DMS153 treated with DMSO at 0.1 percent for 48 hours (cell line): Measurements from ENCODE around the gene TFDP1.
"Not testable (repeated sequence)": the region's sequence is repeated elsewhere in the genome, so short reads cannot be mapped to it uniquely, and the experiment has no call there.

Experiments
- DNase-seq: peaks from one replicate; lab custom pipeline; 2025; ENCODE audit not compliant: unreplicated experiment; lab: John Stamatoyannopoulos, UW

The TFDP1 gene

DNA sequence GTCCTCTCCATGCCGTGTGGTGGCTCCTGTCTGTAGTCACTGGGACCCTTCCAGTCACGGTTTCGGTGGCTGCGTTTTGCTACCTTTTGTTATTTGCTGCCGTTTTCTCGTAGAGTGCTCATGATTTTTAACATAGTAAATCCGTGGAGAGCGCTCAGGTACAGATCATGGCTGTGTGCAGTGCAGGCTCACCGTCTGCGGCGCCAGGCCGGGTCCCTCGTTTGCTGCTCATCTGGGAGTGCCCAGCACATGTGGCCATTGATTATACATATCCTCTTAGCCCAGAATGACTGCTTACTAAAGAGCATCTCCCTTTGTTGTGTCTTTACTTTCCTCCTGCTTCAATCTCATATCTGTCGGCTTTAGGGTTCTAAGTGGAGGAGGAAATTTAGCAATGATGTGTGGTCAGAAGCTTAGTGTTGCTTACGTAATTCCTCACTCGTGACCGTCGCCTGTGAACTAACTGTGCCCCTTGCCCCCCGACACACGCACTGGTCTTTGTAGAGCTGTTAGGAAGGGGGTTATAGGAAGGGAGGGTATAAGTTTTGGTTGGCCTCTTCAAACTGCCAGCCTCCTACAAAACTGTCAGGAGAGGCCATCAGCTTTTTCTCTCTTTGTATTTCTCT lies 31.8 kb downstream of the TFDP1 start:
- DNase-seq, result no peak

DNA sequence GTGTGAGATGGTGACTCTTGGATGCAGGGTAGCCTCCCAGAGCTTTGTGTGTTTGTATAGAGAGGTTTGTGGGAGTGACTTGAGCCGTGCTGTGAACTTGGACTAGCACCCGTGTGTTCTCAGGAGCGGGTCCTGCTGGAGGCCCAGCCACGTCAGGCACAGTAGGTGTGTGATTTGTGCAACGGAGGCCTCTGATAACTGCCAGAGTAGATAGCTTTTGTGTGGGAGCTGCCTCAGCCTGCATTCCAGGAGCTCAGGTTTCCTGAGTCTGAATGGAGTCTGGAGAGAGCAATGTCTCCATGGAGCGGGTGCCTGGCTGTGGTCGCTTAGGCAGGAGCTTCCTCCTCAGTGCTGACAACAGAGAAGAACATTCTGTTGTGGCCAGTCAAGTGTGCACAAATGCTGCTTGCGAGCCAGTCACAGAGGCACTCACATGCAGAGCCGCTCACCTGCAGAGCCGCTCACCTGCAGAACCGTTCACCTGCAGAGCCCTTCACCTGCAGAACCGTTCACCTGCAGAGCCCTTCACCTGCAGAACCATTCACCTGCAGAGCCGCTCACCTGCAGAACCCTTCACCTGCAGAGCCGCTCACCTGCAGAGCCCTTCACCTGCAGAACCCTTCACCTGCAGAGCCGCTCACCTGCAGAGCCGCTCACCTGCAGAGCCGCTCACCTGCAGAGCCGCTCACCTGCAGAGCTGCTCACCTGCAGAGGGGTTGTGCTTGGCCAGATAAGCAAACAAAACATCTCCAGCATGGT lies 32.6 kb downstream of the TFDP1 start:
- peak; percentile 43 for DNase-seq

DNA sequence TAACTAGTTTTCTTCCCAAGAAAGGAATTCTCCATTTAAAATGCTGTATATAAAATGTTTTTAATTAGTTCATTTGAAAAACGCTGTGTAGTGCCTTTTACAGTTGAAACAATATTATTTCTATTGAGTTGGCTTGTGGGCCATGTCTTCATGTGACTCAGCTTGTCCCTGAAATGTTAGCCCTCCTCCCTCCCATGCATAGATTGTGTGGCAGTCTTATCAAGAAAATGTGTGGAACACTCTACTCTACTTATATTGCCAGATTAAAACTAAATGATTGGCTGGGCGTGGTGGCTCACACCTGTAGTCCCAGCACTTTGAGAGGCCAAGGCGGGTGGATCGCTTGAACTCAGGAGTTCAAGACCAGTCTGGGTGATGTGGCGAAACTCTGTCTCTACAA lies 33.4 kb downstream of the TFDP1 start:
- DNase-seq, result no peak

- no peak for DNase-seq
Measured at GRCh38 chr13:113618455-113618854, 33.9 kb downstream of the TFDP1 start.

- DNase-seq, result no peak
Measured at GRCh38 chr13:113620036-113620796, 35.7 kb downstream of the TFDP1 start.

GRCh38 chr13:113621046-113621445 lies 36.5 kb downstream of the TFDP1 start:
- no peak for DNase-seq

DNA sequence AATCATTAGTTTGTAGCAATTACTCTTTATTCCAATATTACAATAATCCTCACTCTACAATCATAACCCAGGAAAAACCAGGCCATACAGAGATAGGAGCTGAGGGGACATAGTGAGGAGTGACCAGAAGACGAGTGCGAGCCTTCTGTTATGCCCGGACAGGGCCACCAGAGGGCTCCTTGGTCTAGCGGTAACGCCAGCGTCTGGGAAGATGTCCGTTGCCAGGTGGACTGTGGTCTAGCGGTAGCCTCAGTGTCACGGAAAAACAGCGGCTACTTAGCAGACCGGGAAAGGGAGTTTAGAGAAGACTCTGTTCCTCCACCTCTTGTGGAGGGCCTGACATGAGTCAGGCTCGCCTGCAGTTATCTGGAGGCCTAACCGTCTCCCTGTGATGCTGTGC lies 36.9 kb downstream of the TFDP1 start:
- DNase-seq, result not testable (repeated sequence)

- not testable (repeated sequence) for DNase-seq
Measured at GRCh38 chr13:113621986-113622550, 37.5 kb downstream of the TFDP1 start.

DNA sequence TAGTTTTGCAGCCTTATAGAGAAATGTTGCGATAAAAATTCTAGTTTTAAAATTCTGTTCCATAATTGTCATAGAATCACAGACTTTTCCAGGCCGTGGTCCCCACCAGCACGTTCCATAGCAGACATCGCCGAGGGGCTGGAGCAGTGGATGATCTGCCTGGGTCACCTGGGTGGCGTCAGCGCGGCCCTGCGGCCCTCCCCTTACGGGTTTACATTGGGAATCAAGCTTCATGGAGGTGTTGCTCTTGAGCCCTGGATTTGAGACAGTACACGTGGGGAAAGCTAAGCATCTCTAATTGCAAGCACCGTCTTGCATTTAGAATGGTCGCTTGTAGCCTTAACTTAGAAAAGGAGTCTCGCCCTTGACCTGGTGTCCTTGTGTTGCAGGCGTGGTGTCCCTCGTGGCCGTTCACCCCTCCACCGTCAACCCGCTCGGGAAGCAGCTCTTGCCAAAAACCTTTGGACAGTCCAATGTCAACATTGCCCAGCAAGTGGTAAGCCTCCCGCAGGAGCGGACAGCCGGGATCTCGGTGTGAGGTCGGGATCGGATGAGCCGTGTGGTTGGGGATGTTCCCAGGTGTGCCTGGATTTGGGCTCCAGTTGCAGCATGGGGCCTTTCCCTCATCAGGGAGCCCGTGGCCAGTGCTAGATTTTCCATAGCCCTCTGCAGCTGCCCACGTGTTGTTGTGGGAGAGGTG lies 38.4 kb downstream of the TFDP1 start:
- DNase-seq, result no peak

- no peak for DNase-seq
Measured at GRCh38 chr13:113623491-113624234, 39.1 kb downstream of the TFDP1 start.

DNA sequence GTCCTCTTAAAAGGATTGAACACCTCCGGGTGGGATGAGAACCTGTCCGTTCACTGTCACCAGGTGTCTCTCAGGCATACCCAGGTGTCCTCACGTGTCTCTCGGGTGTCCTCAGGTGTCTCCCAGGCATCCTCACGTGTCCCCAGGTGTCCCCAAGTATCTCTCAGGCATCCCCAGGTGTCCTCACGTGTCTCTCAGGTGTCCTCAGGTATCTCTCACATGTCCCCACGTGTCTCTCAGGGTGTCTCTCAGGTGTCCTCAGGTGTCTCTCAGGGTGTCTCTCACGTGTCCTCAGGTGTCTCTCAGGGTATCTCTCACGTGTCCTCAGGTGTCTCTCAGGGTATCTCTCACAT lies 39.7 kb downstream of the TFDP1 start:
- no peak for DNase-seq

DNA sequence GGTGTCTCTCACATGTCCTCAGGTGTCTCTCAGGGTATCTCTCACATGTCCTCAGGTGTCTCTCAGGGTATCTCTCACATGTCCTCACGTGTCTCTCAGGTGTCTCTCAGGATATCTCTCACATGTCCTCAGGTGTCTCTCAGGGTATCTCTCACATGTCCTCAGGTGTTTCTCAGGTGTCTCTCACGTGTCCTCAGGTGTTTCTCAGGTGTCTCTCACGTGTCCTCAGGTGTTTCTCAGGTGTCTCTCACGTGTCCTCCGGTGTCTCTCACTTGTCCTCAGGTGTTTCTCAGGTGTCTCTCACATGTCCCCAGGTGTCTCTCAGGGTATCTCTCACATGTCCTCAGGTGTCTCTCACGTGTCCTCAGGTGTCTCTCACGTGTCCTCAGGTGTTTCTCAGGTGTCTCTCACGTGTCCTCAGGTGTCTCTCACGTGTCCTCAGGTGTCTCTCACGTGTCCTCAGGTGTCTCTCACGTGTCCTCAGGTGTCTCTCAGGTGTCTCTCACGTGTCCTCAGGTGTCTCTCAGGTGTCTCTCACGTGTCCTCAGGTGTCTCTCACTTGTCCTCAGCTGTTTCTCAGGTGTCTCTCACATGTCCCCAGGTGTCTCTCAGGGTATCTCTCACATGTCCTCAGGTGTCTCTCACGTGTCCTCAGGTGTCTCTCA lies 40.2 kb downstream of the TFDP1 start:
- not testable (repeated sequence) for DNase-seq

GRCh38 chr13:113625965-113626721 lies 41.6 kb downstream of the TFDP1 start:
- DNase-seq, result no peak

GRCh38 chr13:113627136-113627535 lies 42.6 kb downstream of the TFDP1 start:
- DNase-seq, result no peak

DNA sequence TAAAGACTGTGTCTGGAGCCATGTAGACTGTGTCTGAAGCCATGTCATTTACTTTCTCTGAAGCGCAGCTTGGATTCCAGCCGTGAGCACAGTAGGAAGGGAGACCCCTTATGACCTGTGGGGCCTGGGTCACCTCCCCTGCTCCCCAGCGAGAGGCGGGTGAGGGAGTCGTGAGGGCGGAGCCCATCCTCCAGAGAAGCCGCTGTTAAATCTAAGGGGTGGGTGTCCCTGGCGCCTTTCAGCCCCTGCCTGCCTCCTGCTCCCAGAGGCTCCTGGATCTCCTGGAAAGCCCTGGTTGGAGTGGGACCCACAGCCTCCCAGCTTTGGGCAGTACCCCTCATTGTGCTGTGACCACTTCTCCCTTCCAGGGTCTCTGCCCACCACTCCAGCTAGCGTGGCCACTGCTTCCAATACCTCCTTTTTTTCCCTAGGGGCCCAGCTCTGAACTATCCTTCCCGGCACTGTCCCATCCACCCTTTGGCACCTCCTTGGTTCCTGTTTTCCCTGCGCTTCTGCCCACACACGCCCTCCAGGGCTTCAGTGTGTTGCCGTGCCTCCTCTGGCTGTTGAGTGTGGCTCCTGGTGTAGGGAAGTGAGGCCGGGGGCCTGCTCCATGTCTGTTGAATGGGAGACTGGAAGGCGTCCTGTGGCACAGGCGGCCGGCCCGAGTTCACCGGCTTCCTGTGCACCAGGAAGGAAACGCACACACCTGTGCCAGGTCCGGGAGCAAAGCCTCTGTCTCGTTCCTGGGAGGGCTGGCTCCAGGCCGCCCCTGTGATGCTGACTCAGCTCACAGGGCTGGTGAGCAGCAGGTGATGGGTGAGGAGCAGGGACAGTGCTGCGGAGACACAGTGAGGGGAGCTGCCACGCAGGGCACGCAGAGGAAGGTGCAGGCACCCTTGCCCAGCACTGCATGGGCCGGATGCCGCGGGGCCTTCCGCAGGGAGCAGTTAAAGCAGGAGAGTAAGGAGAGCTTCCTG lies 44.0 kb downstream of the TFDP1 start:
- DNase-seq, result no peak

DNA sequence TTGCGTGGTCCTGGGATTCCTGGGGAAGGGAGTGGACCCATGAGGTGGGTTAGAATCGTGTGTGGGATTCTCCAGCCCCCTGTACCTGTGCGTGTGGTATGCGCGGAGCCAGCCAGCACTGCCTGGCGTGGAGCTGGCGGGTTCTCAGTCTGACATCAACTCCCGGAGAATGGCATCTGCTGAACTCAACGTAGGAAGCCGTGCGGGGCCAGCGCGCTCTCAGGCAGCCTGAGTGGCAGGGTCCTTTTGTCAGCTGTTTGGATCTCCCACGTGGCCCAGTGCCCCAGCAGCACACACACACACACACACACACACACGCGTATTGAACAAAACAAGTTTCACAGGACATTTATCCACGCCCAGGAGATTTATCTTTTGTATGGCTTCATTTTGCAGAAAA lies 45.3 kb downstream of the TFDP1 start:
- no peak for DNase-seq

DNA sequence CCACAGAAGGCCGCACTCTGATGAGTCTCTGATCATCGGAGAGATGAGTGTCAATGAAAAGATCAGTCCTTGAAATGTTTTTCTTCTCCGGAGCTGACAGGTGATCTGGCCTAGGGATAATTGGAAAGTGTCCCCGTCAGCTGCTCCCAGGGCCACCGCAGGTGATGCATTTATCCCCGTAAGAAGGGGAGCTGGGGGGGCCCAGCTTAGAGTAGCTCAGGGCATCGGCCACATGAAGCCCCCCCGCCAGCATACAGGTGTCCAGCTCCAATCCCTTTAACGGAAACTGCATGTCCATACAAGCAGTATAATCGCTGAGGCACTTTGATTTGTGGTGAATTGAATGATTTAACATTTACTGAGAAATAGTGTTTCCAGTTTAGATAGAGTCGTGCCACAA lies 45.7 kb downstream of the TFDP1 start:
- DNase-seq, result no peak

DNA sequence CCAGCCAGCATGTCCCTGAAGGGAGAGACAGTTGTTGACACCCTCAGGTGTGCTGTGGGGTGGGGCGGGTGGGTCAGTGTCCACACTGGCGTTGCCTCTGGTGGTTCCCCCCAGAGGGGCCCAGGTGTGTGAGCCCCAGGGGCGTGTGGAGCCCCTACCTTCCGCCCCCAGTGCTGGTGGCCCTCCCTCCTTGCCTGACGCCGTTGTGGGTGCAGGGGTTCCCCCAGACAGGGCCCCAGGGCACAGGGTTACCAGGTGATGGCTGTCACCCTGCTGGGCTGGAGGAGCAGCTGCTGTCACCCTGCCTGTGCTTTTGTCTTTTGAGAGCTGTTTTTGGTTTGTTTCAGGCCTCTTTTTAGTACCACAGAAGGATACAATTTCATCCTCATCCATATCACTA lies 46.3 kb downstream of the TFDP1 start:
- DNase-seq, result no peak
